ENCODE data around the gene WDR33.

WDR33 gene

GRCh38 chr2:127671557-127672302, 139.2 kb downstream of the WDR33 start:
- H3K79me2 ChIP-seq (ENCODE audit: low read length) = no peaks in the 10 kb centered on the region
- no peak overlapping the region for H3K27ac ChIP-seq (ENCODE audit: low read length)
- H3K9ac ChIP-seq (ENCODE audit: low read length) = no peak overlapping the region
- H4K20me1 ChIP-seq (ENCODE audit: insufficient read depth, low read length) = no peaks in the 10 kb centered on the region
- H3K36me3 ChIP-seq (replicated peaks; ENCODE audit: low read depth, low read length) = no peaks in the 10 kb centered on the region
- H3K4me1 ChIP-seq (ENCODE audit: low read length) = no peaks in the 10 kb centered on the region
- H3K27me3 ChIP-seq (ENCODE audit: low read depth, low read length) = peaks cover 13% of the 10 kb centered on the region; the same call in 1 of the 2 replicates
- H3K9me3 ChIP-seq (ENCODE audit: insufficient read depth, low read length) = no peaks in the 10 kb centered on the region
- H2AFZ ChIP-seq (ENCODE audit: low read depth, low read length) = no peak overlapping the region
- TF ChIP-seq CTCF (IDR thresholded peaks at IDR 0.05; ENCODE audit: low read depth, low read length) (no peak), EZH2phosphoT487 (IDR thresholded peaks at IDR 0.05; ENCODE audit: low read depth) (no peak)
- no peak overlapping the region for H3K4me3 ChIP-seq (ENCODE audit: low read length)
- no peak overlapping the region for H3K4me2 ChIP-seq (ENCODE audit: low read length)

DNA sequence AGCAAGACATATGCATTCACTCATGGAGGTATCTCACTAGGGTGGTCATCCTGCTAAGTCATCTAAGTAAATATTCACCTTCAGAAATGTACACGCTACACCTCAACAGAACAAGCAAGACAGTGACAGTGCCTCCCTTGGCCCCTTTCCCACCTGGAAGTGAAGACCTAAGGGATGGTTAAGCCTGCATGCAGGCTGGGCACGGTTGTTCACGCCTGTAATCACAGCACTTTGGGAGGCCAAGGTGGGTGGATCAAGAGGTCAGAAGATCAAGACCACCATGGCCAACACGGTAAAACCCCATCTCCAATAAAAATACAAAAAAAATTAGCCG, 140.0 kb downstream of the WDR33 start:
- Histone ChIP-seq H3K27me3 (ENCODE audit: low read depth, low read length) (peaks cover 18% of the 10 kb centered on the region), H3K36me3 (replicated peaks; ENCODE audit: low read depth, low read length) (no peaks in the 10 kb centered on the region), H3K4me1 (ENCODE audit: low read length) (no peaks in the 10 kb centered on the region), H3K4me2 (ENCODE audit: low read length) (no peak overlapping the region), H3K4me3 (ENCODE audit: low read length) (no peak overlapping the region), H4K20me1 (ENCODE audit: insufficient read depth, low read length) (no peaks in the 10 kb centered on the region), H3K27ac (ENCODE audit: low read length) (no peak overlapping the region), H3K9me3 (ENCODE audit: insufficient read depth, low read length) (no peaks in the 10 kb centered on the region), H3K9ac (ENCODE audit: low read length) (no peak overlapping the region), H3K79me2 (ENCODE audit: low read length) (no peaks in the 10 kb centered on the region), H2AFZ (ENCODE audit: low read depth, low read length) (no peak overlapping the region)
- TF ChIP-seq CTCF (IDR thresholded peaks at IDR 0.05; ENCODE audit: low read depth, low read length) (no peak), EZH2phosphoT487 (IDR thresholded peaks at IDR 0.05; ENCODE audit: low read depth) (no peak)

- Histone ChIP-seq H3K4me1 (ENCODE audit: low read length) (no peaks in the 10 kb centered on the region), H4K20me1 (ENCODE audit: insufficient read depth, low read length) (no peaks in the 10 kb centered on the region), H3K27me3 (ENCODE audit: low read depth, low read length) (peaks cover 24% of the 10 kb centered on the region)
Observed at GRCh38 chr2:127670055-127670956, 140.7 kb downstream of the WDR33 start.

More at GRCh38 chr2:127670055-127670956, 140.7 kb downstream of the WDR33 start:
- Histone ChIP-seq H2AFZ (ENCODE audit: low read depth, low read length) (no peak overlapping the region), H3K79me2 (ENCODE audit: low read length) (no peaks in the 10 kb centered on the region), H3K27ac (ENCODE audit: low read length) (no peak overlapping the region), H3K9ac (ENCODE audit: low read length) (no peak overlapping the region), H3K36me3 (replicated peaks; ENCODE audit: low read depth, low read length) (no peaks in the 10 kb centered on the region), H3K4me3 (ENCODE audit: low read length) (no peak overlapping the region), H3K4me2 (ENCODE audit: low read length) (no peak overlapping the region), H3K9me3 (ENCODE audit: insufficient read depth, low read length) (no peaks in the 10 kb centered on the region)
- no peak for TF ChIP-seq CTCF (IDR thresholded peaks at IDR 0.05; ENCODE audit: low read depth, low read length)
- TF ChIP-seq EZH2phosphoT487 (IDR thresholded peaks at IDR 0.05; ENCODE audit: low read depth) = no peak

All from OCI-LY3 (cell line).